ENCODE results near the gene ZBTB2.
A peak's percentile ranks its signal among the peaks of the same experiment; 100 is the strongest.

Gene ZBTB2

GRCh38 chr6:151414641-151415260 lies 23.4 kb upstream of the ZBTB2 start:
- Mint-ChIP-seq H3K27ac (no peak overlapping the region), H3K27me3 (no peaks in the 10 kb centered on the region), H3K9me3 (peaks cover 9% of the 10 kb centered on the region), H3K4me1 (peaks cover 28% of the 10 kb centered on the region), H3K4me3 (no peak overlapping the region), H3K36me3 (peaks cover 50% of the 10 kb centered on the region)
- DNase-seq: no peak
- CTCF ChIA-PET: interaction anchor here (1.2 kb wide), 1 partner anchor 37 kb away, joined by 4 read pairs; the partner anchor contains the start of gene RMND1

GRCh38 chr6:151413372-151414145 lies 22.2 kb upstream of the ZBTB2 start:
- H3K36me3 Mint-ChIP-seq: peaks cover 57% of the 10 kb centered on the region
- H3K4me3 Mint-ChIP-seq: no peak overlapping the region

GRCh38 chr6:151412909-151413308 lies 21.6 kb upstream of the ZBTB2 start:
- no peak for DNase-seq
- H3K27me3 Mint-ChIP-seq: no peaks in the 10 kb centered on the region
- H3K9me3 Mint-ChIP-seq: peaks cover 9% of the 10 kb centered on the region
- no peak overlapping the region for H3K4me3 Mint-ChIP-seq
- CTCF ChIA-PET: interaction anchor here (0.9 to 1.2 kb wide), 2 partner anchors 11 to 29 kb away, joined by 3 to 4 read pairs; no protein-coding TSS in a partner anchor
- H3K27ac Mint-ChIP-seq: no peak overlapping the region
- H3K36me3 Mint-ChIP-seq: peaks cover 57% of the 10 kb centered on the region
- H3K4me1 Mint-ChIP-seq: peaks cover 28% of the 10 kb centered on the region

More at GRCh38 chr6:151413372-151414145, 22.2 kb upstream of the ZBTB2 start:
- H3K27me3 Mint-ChIP-seq: no peaks in the 10 kb centered on the region
- H3K4me1 Mint-ChIP-seq: peaks cover 28% of the 10 kb centered on the region
- CTCF ChIA-PET: interaction anchor here (0.9 to 1.2 kb wide), 3 partner anchors 10 to 38 kb away, joined by 3 to 4 read pairs (median 4); partner anchors contain the start of gene RMND1
- peak; percentile 83 for DNase-seq
- peak overlapping the region; percentile 76 for H3K27ac Mint-ChIP-seq
- H3K9me3 Mint-ChIP-seq: peaks cover 9% of the 10 kb centered on the region

- no peak for DNase-seq
- no peaks in the 10 kb centered on the region for H3K27me3 Mint-ChIP-seq
- H3K36me3 Mint-ChIP-seq: peaks cover 59% of the 10 kb centered on the region
- H3K9me3 Mint-ChIP-seq: peaks cover 9% of the 10 kb centered on the region
- H3K4me1 Mint-ChIP-seq: peaks cover 28% of the 10 kb centered on the region
- H3K4me3 Mint-ChIP-seq: no peak overlapping the region
- H3K27ac Mint-ChIP-seq: no peak overlapping the region
- CTCF ChIA-PET: no interaction called here
Measured at GRCh38 chr6:151409679-151410078, 18.3 kb upstream of the ZBTB2 start.

GRCh38 chr6:151409260-151409659 lies 17.9 kb upstream of the ZBTB2 start:
- CTCF ChIA-PET: no interaction called here
- Mint-ChIP-seq H3K9me3 (peaks cover 9% of the 10 kb centered on the region), H3K27ac (no peak overlapping the region), H3K36me3 (peaks cover 55% of the 10 kb centered on the region), H3K4me3 (no peak overlapping the region), H3K27me3 (no peaks in the 10 kb centered on the region), H3K4me1 (peaks cover 23% of the 10 kb centered on the region)
- no peak for DNase-seq

- CTCF ChIA-PET: no interaction called here
- Mint-ChIP-seq H3K4me3 (no peak overlapping the region), H3K27ac (peak overlapping the region; percentile 4), H3K27me3 (no peaks in the 10 kb centered on the region), H3K36me3 (peaks cover 53% of the 10 kb centered on the region), H3K9me3 (peaks cover 9% of the 10 kb centered on the region), H3K4me1 (peaks cover 19% of the 10 kb centered on the region)
- DNase-seq: no peak
Measured at GRCh38 chr6:151408858-151409257, 17.5 kb upstream of the ZBTB2 start.

GRCh38 chr6:151403919-151404308 lies 12.6 kb upstream of the ZBTB2 start:
- Mint-ChIP-seq H3K27ac (no peak overlapping the region), H3K9me3 (no peaks in the 10 kb centered on the region), H3K27me3 (no peaks in the 10 kb centered on the region), H3K4me3 (no peak overlapping the region), H3K36me3 (peaks cover 43% of the 10 kb centered on the region), H3K4me1 (peaks cover 32% of the 10 kb centered on the region)
- CTCF ChIA-PET: no interaction called here
- DNase-seq: no peak

GRCh38 chr6:151402228-151402627 lies 10.9 kb upstream of the ZBTB2 start:
- H3K27ac Mint-ChIP-seq: peak overlapping the region; percentile 24
- H3K27me3 Mint-ChIP-seq: no peaks in the 10 kb centered on the region
- no peak overlapping the region for H3K4me3 Mint-ChIP-seq
- no peak for DNase-seq
- peaks cover 47% of the 10 kb centered on the region for H3K4me1 Mint-ChIP-seq
- H3K9me3 Mint-ChIP-seq: no peaks in the 10 kb centered on the region
- CTCF ChIA-PET: no interaction called here
- peaks cover 46% of the 10 kb centered on the region for H3K36me3 Mint-ChIP-seq

- CTCF ChIA-PET: no interaction called here
- Mint-ChIP-seq H3K27me3 (no peaks in the 10 kb centered on the region), H3K36me3 (peaks cover 42% of the 10 kb centered on the region), H3K4me3 (no peak overlapping the region), H3K4me1 (peaks cover 55% of the 10 kb centered on the region), H3K9me3 (no peaks in the 10 kb centered on the region), H3K27ac (no peak overlapping the region)
- no peak for DNase-seq
Measured at GRCh38 chr6:151400473-151400872, 9.1 kb upstream of the ZBTB2 start.

- CTCF ChIA-PET: interaction anchor here (1.1 kb wide), 1 partner anchor 11 kb away, joined by 3 read pairs; no protein-coding TSS in a partner anchor
- H3K27me3 Mint-ChIP-seq: no peaks in the 10 kb centered on the region
- no peaks in the 10 kb centered on the region for H3K9me3 Mint-ChIP-seq
- H3K27ac Mint-ChIP-seq: no peak overlapping the region
- peaks cover 47% of the 10 kb centered on the region for H3K36me3 Mint-ChIP-seq
- H3K4me1 Mint-ChIP-seq: peaks cover 63% of the 10 kb centered on the region
- no peak for DNase-seq
- no peak overlapping the region for H3K4me3 Mint-ChIP-seq
Measured at GRCh38 chr6:151399679-151400078, 8.3 kb upstream of the ZBTB2 start.

GRCh38 chr6:151393410-151393809 lies 2.1 kb upstream of the ZBTB2 start:
- Mint-ChIP-seq H3K27ac (peak overlapping the region; percentile 100), H3K4me3 (peak overlapping the region; percentile 99)
- no peak for DNase-seq

GRCh38 chr6:151392427-151392826 lies 1.1 kb upstream of the ZBTB2 start:
- peak overlapping the region; percentile 100 for H3K27ac Mint-ChIP-seq
- H3K36me3 Mint-ChIP-seq: peaks cover 38% of the 10 kb centered on the region
- H3K9me3 Mint-ChIP-seq: no peaks in the 10 kb centered on the region
- CTCF ChIA-PET: interaction anchor here (1.1 to 1.2 kb wide), 2 partner anchors 14 to 37 kb away, joined by 3 read pairs; no protein-coding TSS in a partner anchor
- H3K27me3 Mint-ChIP-seq: no peaks in the 10 kb centered on the region
- DNase-seq: no peak
- H3K4me1 Mint-ChIP-seq: peaks cover 65% of the 10 kb centered on the region
- H3K4me3 Mint-ChIP-seq: peak overlapping the region; percentile 99

More at GRCh38 chr6:151393410-151393809, 2.1 kb upstream of the ZBTB2 start:
- Mint-ChIP-seq H3K4me1 (peaks cover 64% of the 10 kb centered on the region), H3K9me3 (no peaks in the 10 kb centered on the region), H3K36me3 (peaks cover 41% of the 10 kb centered on the region), H3K27me3 (no peaks in the 10 kb centered on the region)
- CTCF ChIA-PET: interaction anchor here (1.1 to 1.2 kb wide), 2 partner anchors 13 to 36 kb away, joined by 3 read pairs; no protein-coding TSS in a partner anchor

GRCh38 chr6:151390851-151391470 lies 398 bp downstream of the ZBTB2 start:
- Mint-ChIP-seq H3K4me3 (peak overlapping the region; percentile 99), H3K4me1 (peaks cover 63% of the 10 kb centered on the region), H3K27ac (peak overlapping the region; percentile 100), H3K27me3 (no peaks in the 10 kb centered on the region), H3K9me3 (no peaks in the 10 kb centered on the region), H3K36me3 (peaks cover 31% of the 10 kb centered on the region)
- peak; percentile 86 for DNase-seq
- CTCF ChIA-PET: interaction anchor here (1.1 kb wide), 1 partner anchor 49 kb away, joined by 3 read pairs; no protein-coding TSS in a partner anchor

- H3K4me1 Mint-ChIP-seq: peaks cover 63% of the 10 kb centered on the region
- H3K9me3 Mint-ChIP-seq: no peaks in the 10 kb centered on the region
- CTCF ChIA-PET: interaction anchor here (0.8 to 1.3 kb wide), 3 partner anchors 10 to 61 kb away, joined by 3 to 4 read pairs (median 3); partner anchors contain the start of gene RMND1
- H3K27ac Mint-ChIP-seq: peak overlapping the region; percentile 100
- H3K27me3 Mint-ChIP-seq: no peaks in the 10 kb centered on the region
- peak; percentile 97 for DNase-seq
- peaks cover 29% of the 10 kb centered on the region for H3K36me3 Mint-ChIP-seq
- H3K4me3 Mint-ChIP-seq: peak overlapping the region; percentile 99
Measured at GRCh38 chr6:151390276-151390850, 996 bp downstream of the ZBTB2 start.

Data from activated naive CD4-positive, alpha-beta T cell treated with anti-CD3 and anti-CD28 coated beads, Interleukin-2, amount 10 ng/mL, durations not matched to agents 7 days and 5 days (primary cell).